Caki2 (cell line): Measurements from ENCODE around the gene RETREG1. TPM values are rescaled to one million over a fixed set of nuclear protein-coding genes. Genes with fewer than 3 reads are reported as not detected.
"Not testable (repeated sequence)": the region's sequence is repeated elsewhere in the genome, so short reads cannot be mapped to it uniquely, and the experiment has no call there.

Source experiments
- DNase-seq: peaks from one replicate; pipeline ENCODE4 v3.0.0-alpha.2; 2015; ENCODE audit warnings: low read depth
- in situ Hi-C: cut with HindIII; loops from 2 replicates; pipeline ENCODE4 v1.10.0; 2016; ENCODE audit warnings: low sequenced_read_pairs, low pct_unique_long_range_greater_than_20kb, mixed read lengths
- total RNA-seq: library from RNA; depleted of rRNA; stranded (reverse); fragments of >200 nt; shearing (Covaris generic); gene quantifications from 2 replicates; pipeline ENCODE4 v1.2.3, GENCODE V29; 2014; ENCODE audit warnings: low replicate concordance; rRNA removed

The RETREG1 gene
- total RNA-seq, 1 experiment from 2014 or later, result 9.5 TPM

- in situ Hi-C loops, result no loop called here
- no peak for DNase-seq
These were observed 163.2 kb downstream of the RETREG1 start for GRCh38 chr5:16453609-16454008.

- in situ Hi-C loops, result no loop called here
- DNase-seq, result no peak
These were observed 166.6 kb downstream of the RETREG1 start for GRCh38 chr5:16450163-16450562.

- in situ Hi-C loops, result no loop called here
- no peak for DNase-seq
These were observed 169.8 kb downstream of the RETREG1 start for GRCh38 chr5:16446993-16447392.

- no peak for DNase-seq
- in situ Hi-C loops, result no loop called here
These were observed 178.8 kb downstream of the RETREG1 start for GRCh38 chr5:16437977-16438376.

GRCh38 chr5:16436065-16436682, 180.6 kb downstream of the RETREG1 start:
- DNase-seq, in situ Hi-C loops: not testable (repeated sequence)

- in situ Hi-C loops, result no loop called here
- DNase-seq, result no peak
These were observed 185.3 kb downstream of the RETREG1 start for GRCh38 chr5:16431490-16431889.

- DNase-seq, result no peak
- in situ Hi-C loops, result no loop called here
These were observed 186.3 kb downstream of the RETREG1 start for GRCh38 chr5:16430349-16431089.

- DNase-seq, result no peak
- in situ Hi-C loops, result no loop called here
These were observed 188.4 kb downstream of the RETREG1 start for GRCh38 chr5:16428359-16428758.

GRCh38 chr5:16427587-16427986, 189.2 kb downstream of the RETREG1 start:
- in situ Hi-C loops, result no loop called here
- DNase-seq, result no peak

Other genes starting within 250 kb of the RETREG1 start
- 35.3 and 52.4 TPM in 2 replicates for gene ZNF622, start 151.2 kb downstream of the RETREG1 start, total RNA-seq